T-helper 22 cell (primary cell): ENCODE results near the gene PIP5K1A.
A peak's percentile ranks its signal among the peaks of the same experiment; 100 is the strongest.
"Not testable (repeated sequence)": the region's sequence is repeated elsewhere in the genome, so short reads cannot be mapped to it uniquely, and the experiment has no call there.

Experiments
- DNase-seq: peaks from one replicate; pipeline ENCODE4 v3.0.0-alpha.2; 2020; ENCODE audit warnings: low read depth

Gene PIP5K1A

DNA sequence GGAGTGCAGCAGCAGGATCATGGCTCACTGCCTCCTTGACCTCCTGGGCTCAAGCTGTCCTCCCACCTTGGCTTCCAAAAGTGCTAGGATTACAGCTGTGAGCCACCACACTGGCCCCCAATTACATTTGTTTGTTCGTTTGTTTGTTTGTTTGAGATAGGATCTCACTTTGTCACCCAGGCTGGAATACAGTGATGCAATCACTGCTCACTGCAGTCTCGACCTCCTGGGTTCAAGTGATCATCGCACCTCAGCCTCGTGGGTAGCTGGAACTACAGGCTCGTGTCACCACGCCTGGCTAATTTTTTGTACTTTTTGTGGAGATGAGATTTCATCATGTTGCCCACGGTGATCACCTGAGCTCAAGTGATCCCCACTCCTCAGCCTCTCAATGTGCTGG, 6.3 kb upstream of the PIP5K1A start:
- no peak for DNase-seq

- no peak for DNase-seq
Measured at GRCh38 chr1:151193304-151193703, 5.0 kb upstream of the PIP5K1A start.

- DNase-seq = no peak
Measured at GRCh38 chr1:151193856-151194255, 4.5 kb upstream of the PIP5K1A start.

GRCh38 chr1:151194894-151195594, 3.3 kb upstream of the PIP5K1A start:
- DNase-seq = not testable (repeated sequence)

DNA sequence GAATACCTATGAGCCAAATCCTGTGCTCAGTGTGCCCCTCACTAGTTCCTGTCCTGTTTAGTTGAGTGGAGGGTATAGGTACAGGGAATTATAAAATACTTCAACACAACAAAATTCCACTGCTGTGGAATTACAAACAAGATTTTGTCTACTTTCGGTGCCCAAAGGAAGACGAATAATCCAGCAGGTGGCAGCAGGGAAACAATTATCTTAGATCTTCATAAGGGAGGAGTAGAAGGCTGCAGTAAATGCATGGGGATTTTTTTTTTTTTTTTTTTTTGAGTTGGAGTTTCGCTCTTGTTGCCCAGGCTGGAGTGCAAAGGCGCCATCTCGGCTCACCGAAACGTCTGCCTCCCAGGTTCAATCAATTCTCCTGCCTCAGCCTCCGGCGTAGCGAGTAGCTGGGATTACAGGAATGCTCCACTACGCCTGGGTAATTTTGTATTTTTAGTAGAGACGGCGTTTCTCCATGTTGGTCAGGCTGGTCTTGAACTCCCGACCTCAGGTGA, 2.0 kb upstream of the PIP5K1A start:
- peak; percentile 19 for DNase-seq

- DNase-seq = no peak
Measured at GRCh38 chr1:151197863-151198253, 494 bp upstream of the PIP5K1A start.

GRCh38 chr1:151199873-151200581, 1.7 kb downstream of the PIP5K1A start:
- no peak for DNase-seq

GRCh38 chr1:151205381-151205965, 7.1 kb downstream of the PIP5K1A start:
- DNase-seq = not testable (repeated sequence)

GRCh38 chr1:151210830-151211229, 12.5 kb downstream of the PIP5K1A start:
- no peak for DNase-seq

- DNase-seq = no peak
Measured at GRCh38 chr1:151211972-151212705, 13.8 kb downstream of the PIP5K1A start.

DNA sequence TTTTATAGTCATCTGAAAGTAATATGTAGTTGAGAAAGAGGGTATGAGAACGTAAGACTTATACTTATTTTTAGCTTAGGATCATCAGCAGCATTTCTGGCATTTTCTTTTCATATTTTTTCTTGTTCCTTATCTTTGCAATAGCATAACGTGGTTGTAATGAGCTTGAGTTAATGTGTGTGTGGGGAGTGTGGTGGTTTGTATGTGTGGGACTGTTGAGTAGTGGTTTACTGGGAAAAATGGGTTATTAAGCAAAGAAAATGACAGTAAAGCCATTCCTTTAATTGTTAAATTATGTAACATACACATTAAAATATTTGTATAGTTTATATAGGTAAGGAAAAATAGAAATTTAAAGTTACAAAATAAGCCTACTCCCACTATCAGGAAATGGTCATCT, 15.2 kb downstream of the PIP5K1A start:
- no peak for DNase-seq

DNA sequence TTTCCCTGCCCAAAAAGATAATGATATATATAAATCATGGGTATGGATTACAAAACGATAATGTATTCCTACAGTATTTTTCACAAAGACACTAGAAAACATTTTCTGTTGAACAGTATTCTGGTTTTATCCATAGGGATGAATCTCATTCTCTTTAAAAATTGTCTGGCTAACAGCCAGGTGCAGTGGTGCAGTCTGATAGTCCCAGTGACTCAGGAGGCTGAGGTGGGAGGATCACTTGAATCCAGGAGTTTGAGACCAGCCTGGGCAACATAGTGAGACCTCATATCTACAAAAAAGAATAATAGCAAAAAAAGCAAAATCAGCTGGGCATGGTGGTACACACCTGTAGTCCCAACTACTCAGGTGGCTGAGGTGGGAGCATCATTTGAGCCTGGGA, 23.3 kb downstream of the PIP5K1A start:
- no peak for DNase-seq

DNA sequence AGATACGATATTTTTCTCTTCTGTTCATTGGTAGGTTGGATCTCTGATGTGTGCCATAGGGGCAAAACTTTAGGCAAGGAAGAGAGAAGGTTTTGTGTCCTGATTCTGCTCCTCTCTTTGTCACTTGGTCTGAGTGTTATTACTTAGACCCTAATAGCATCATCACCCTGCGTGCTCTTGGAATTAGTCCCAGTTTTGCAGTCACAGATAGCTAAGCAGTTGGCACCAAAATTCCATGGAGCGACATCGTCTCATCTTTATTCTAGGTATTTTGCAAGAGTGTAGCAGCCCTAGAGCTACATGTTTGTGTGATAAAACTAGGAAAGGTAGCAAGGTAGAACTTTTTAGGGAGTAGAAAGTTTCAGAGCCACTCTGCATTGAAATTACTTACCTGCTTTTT, 23.8 kb downstream of the PIP5K1A start:
- DNase-seq = no peak

DNA sequence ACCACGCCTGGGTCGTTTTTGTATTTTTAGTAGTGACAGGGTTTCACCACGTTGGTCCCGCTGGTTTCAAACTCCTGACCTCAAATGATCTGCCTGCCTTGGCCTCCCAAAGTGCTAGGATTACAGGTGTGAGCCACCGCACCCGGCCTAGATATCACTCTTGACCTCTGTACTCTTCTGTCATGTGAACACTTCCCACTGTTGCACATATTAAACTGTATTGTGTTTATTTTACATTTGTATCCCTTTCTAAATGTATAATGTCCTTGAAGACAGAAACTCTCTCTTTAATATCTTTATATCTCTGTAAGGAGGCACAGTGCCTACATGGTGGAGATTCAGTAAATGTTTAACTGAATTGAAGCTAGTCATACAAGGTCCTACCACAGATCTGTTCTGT, 36.9 kb downstream of the PIP5K1A start:
- no peak for DNase-seq

DNA sequence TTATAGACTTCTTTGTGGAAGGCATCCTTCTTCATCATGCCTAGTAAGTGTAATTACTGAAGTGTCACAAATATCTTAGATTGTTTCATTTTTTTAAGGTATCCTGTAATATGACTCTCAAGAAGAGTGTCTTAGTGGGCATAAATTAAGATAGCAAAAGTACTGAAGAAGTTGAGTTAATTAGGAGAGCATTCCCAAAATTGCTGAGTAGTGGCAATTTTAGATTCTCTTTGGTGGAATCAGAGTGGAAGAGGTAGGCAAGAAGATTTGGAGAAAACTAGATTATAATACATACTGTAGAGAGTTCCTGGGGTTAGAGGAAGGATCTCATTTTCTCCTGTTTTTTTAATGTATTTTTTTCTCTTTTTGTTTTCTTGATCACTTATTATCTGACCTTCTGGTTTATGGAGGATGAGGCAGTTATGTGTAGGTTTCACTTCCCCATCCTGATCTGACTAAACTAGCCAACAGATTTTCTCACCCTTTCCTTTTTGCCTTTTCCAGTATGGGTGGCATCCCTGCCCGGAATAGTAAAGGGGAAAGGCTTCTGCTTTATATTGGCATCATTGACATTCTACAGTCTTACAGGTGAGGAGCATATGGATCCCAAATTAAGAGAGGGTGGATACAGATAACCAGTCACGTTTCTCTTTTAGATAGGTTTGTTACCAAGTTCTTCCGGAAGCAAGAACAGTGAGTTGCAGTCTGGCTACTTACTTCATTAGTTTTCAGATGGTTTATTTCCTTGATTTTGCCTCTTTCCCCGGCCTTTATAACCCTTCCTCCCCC, 39.5 kb downstream of the PIP5K1A start:
- no peak for DNase-seq

DNA sequence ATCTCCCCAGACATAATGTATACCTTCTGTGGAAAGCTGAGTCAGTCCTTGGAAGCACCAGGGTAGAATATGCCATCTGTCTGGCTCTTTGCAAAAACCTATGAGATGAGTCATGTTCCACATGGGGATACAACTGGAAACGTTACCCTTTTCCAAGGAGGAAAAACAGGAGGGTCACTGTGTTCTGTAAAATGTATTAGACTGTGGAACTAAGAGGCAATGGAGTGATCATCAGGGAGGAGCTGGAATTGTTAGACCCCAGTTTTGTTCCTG, 40.1 kb downstream of the PIP5K1A start:
- no peak for DNase-seq

DNA sequence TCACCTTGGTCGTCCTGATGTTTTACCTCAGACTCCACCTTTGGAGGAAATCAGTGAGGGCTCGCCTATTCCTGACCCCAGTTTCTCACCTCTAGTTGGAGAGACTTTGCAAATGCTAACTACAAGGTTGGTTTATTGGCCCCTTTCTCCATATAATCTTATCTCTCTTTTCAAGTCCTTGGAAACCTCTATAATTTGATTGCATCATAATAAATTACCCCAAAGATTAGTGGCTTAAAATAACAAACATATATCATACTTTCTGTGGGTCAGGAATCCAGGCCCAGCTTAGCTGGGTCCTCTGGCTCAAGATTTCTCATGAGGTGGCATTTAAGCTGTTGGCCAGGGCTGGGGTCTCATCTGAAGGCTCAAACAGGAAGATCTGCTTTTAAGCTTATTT, 44.1 kb downstream of the PIP5K1A start:
- no peak for DNase-seq

- no peak for DNase-seq
Measured at GRCh38 chr1:151243683-151244216, 45.4 kb downstream of the PIP5K1A start.

- no peak for DNase-seq
Measured at GRCh38 chr1:151246786-151247185, 48.4 kb downstream of the PIP5K1A start.

- peak; percentile 23 for DNase-seq
Measured at GRCh38 chr1:151251656-151252470, 53.5 kb downstream of the PIP5K1A start.
